Keratinocyte (primary cell): ENCODE results near the gene ZDHHC22.

Source experiments
- EZH2 ChIP-seq: IDR thresholded peaks from one replicate; pipeline ENCODE4 v1.6.1; 2012; ENCODE audit warnings: inconsistent platforms, mild to moderate bottlenecking, low read length, moderate library complexity
- TF ChIP-seq, protein P1 (sequence below), 3 experiments: IDR thresholded peaks in 1 of 3; conservative IDR thresholded peaks in 1 of 3; optimal IDR thresholded peaks in 1 of 3; 2 replicates in 2 of 3; 3 replicates in 1 of 3; pipeline versions ENCODE3 to v1.5.1; 2011; ENCODE audit warnings: low read length in 3 of 3, mild to moderate bottlenecking in 3 of 3, moderate library complexity in 2 of 3, control low read depth in 1 of 3, inconsistent platforms in 1 of 3; ENCODE audit not compliant: insufficient read depth in 2 of 3; ENCODE audit errors: extremely low read depth in 1 of 3

DNA sequence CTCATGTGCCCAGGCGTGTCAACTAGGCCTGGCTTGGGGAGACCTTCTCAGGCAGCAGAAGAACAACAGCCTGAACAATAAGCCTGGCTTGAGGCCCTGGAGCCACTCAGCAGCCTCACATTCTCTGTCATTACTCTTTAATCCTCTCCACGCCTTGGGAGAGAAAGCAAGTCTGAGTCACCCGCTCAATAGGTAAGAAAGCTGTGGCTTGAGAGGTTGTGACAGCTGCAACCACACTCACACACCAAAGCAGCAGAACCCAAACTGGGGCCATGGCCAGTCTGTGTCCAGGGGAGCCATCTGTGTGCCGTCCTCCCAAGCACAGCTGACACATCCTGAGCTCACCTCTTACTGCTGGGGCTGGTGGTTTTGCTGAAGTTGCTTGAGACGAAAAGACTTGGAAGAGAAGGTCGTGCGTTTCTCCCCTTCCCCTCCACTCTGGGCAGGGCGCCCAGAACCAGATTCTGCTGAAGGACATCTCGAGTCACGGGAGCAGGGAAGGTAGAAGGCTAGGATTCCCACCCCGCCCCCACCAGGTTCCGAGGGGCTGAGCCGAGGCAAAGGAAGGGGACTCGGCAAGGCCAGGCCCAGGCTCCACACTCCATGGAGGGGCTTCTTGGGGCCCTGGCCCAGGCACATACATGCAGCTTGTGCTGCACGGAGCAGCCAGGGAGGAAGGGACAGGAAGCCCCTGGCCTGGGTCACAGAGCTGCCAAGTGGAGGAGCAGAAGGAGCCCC, 45.5 kb upstream of the ZDHHC22 start:
- TF ChIP-seq, protein P1, sequence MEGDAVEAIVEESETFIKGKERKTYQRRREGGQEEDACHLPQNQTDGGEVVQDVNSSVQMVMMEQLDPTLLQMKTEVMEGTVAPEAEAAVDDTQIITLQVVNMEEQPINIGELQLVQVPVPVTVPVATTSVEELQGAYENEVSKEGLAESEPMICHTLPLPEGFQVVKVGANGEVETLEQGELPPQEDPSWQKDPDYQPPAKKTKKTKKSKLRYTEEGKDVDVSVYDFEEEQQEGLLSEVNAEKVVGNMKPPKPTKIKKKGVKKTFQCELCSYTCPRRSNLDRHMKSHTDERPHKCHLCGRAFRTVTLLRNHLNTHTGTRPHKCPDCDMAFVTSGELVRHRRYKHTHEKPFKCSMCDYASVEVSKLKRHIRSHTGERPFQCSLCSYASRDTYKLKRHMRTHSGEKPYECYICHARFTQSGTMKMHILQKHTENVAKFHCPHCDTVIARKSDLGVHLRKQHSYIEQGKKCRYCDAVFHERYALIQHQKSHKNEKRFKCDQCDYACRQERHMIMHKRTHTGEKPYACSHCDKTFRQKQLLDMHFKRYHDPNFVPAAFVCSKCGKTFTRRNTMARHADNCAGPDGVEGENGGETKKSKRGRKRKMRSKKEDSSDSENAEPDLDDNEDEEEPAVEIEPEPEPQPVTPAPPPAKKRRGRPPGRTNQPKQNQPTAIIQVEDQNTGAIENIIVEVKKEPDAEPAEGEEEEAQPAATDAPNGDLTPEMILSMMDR (optimal IDR thresholded peaks at IDR 0.05 in 1 of 3, IDR thresholded peaks at IDR 0.05 in 1 of 3, conservative IDR thresholded peaks at IDR 0.05 in 1 of 3; ENCODE audit: extremely low read depth in 1 of 3, insufficient read depth in 2 of 3, low read length in 3 of 3): no peak
- no peak for TF ChIP-seq EZH2
